Fibroblast of skin of right biceps (primary cell): Measurements from ENCODE around the gene GLT6D1.
"Not testable (repeated sequence)": the region's sequence is repeated elsewhere in the genome, so short reads cannot be mapped to it uniquely, and the experiment has no call there.

Experiments used
- DNase-seq: peaks from one replicate; pipeline ENCODE4 v3.0.0-alpha.2; 2013

Gene GLT6D1, protein sequence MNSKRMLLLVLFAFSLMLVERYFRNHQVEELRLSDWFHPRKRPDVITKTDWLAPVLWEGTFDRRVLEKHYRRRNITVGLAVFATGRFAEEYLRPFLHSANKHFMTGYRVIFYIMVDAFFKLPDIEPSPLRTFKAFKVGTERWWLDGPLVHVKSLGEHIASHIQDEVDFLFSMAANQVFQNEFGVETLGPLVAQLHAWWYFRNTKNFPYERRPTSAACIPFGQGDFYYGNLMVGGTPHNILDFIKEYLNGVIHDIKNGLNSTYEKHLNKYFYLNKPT

GRCh38 chr9:135639196-135639595 lies at the start of gene GLT6D1:
Gene GLT6D1, minus strand, starts transcription at chr9:135639540. Its CDS starts 353 bp downstream, at chr9:135639187.
- DNase-seq = no peak

DNA sequence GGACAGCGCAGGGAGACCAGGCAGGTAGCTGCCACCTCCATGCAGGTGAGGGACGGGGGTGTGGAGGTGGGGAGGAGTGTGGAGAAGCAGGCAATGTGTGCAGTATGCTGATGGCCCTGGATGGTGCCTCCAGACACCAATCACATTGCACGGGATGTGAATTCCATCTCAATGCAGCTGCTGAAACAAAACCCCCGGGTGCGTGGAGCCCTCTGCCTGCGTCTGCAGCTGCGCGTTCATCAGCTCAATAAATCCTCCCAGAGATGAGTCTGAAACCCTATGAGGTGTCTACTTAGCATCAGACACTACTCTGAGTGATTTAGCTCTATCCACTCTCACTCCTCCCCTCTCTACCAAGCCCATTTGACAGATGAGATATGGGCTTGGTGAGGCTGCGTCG lies 49.7 kb upstream of the GLT6D1 start:
- DNase-seq = no peak

- no peak for DNase-seq
These were observed 47.9 kb upstream of the GLT6D1 start for GRCh38 chr9:135687216-135687615.

DNA sequence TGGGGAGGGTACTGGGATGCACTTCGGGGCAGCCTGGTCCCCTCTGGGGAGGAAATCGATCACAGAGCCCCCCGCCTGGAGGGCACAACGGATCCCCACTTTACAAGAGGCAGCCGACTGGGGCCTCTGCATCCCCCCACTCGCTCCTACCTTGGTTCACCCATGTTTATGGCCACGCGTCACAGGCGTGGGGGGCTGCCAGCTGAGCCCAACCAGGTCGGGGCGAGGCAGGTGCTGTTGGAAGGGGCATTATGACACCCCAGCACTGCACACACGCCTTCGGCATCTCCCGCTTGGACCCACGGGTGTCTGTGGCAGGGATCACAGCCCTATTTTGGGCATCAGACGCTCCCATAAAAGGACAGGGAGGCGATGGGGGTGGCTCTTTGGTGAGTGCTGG lies 45.4 kb upstream of the GLT6D1 start:
- no peak for DNase-seq

DNA sequence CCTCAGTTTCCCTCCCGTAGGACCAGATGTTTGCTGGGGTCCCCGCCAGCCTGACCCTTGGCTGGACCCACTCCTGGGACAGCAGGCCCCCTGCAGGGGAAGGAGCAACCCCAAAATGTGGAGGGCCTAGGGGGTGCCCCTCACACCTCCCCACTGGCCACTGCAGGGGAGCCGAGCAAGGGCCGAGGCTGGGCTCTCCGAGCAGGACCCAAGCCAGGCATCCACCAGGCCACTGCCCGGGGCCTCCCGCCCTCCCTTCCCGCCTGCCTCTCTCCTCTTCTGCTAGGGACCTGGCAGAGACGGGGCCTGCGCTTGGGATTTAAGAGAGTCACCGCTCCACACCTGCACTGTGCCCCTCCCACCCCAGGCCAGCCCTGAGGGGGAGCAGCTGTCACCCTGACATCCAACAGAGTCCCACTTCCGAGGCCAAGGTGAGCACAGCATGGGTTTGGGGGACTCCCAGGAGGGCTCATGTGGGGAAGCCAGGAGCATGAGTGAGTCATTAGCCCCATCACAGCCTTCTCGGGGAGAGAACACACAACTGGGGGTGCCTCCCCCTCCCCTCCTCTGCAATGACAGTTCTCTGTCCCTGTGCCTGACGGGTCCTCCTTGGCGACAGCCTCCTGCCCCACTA lies 44.2 kb upstream of the GLT6D1 start:
- DNase-seq = no peak

- no peak for DNase-seq
These were observed 41.8 kb upstream of the GLT6D1 start for GRCh38 chr9:135681161-135681560.

DNA sequence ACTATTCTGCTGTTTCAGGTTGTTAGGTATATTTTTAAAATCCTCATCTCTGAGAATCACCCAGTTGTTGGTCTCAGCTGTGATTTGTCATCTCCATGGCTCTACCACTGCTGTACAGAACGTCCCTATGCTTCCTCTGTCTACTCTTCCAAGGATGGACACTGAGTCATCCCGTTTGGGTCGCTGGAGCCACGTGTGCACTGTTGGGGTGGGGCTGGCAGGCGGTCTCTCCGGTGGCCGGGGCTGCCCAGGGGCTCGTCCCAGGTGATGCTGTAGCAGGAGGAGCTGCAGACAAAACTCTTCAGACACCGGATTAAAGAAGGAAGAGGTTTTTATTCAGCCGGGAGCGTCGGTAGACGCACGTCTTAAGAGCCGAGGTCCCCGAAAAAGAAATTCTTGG lies 40.7 kb upstream of the GLT6D1 start:
- DNase-seq = no peak

DNA sequence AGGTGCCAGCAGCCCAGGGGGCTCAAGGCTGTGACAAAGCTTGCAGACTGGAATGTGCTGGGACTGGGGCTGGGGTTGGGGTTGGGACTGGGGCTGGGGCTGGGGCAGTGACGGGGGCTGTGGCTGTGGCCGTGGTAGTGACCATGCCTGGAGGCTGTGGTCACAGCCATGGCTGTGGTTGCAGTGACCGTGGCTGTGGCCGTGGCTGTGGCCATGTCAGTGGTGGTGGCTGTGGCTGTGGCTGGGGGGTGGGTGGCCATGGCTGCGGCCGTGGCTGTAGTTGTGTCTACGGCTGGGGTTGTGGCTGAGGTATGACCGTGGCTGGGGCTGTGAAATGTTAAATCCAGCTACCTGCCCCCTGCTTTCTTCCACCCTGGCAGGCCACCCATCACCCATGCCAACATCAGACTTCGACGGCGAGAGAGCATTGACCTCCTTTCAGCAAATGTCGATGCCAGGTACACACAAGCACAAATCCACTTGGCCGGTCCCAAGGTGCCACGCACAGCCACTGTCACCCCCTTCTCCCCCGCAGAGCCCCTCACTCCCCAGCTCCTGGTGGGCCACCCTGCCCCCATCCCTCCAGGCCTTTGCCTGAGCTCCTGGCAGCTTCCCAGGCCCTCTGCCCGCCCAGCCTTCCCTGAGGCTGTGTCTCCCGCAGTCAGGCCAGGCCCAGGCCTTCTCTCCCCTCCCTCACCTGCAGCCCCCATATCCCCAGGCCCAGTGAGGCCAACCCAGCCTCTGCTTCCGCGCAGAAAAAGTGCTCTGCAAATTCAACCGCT lies 39.1 kb upstream of the GLT6D1 start:
- DNase-seq = no peak

DNA sequence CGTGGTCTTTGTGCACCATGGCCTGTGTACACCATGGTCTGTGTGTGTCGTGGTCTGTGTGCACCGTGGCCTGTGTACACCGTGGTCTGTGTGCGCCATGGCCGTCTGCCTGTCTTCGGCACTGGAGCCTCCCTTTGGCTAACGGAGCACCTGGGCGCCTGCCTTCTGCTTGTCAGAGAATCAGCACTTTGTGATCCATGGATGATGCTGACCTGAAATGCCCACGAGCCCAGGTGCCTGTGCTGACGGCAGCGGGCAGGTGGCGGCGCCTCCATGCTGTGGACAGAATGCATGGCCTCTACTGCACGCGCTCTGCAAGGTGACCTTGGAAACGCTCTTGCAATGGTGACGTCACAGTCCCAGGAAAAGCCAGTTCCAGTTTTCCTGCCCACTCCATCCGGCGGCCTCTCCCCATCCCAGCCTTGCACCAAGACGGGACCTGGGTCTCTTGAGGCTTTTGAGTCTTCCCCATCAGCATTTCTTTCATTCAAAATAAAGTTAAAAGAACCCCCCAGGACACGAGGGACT lies 38.4 kb upstream of the GLT6D1 start:
- DNase-seq = no peak

DNA sequence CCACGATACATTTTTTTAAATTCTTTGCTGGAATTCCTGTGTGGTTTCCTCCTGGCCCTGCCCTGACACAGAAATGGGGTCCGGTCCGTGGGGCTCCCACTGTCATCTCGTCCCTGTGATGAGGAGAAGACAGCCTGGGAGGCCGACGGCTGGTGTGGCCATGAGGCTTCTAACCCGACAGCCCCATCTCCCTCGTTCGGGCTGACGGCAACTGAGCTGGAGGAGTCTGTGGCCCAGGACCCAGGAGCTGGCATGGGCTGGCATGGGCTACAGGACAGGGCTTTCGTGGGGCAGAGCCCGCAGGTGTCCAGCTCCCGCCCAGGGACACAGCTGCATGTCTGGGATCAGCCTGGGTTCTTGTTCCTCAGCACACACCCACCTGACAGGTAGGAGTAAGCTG lies 37.6 kb upstream of the GLT6D1 start:
- DNase-seq = no peak

DNA sequence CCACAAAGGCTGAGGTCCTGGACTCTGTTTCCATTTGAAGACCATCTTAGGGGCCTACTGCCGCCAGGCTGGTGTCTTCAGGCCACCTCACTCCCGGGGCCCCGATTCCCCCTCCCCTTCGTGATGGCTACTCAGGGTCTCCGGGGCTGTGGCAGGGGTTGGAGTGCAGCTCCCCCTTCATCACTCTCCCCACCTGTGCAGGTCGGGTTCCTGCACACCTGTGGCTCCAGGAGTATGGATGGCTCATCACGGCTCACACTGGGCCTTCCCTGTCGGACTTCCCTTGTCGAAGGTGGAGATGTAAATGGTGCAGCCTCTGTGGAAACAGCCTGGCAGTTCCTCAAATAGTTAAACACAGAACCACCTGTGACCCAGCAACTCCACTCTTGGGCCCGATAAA lies 35.6 kb upstream of the GLT6D1 start:
- DNase-seq = no peak

DNA sequence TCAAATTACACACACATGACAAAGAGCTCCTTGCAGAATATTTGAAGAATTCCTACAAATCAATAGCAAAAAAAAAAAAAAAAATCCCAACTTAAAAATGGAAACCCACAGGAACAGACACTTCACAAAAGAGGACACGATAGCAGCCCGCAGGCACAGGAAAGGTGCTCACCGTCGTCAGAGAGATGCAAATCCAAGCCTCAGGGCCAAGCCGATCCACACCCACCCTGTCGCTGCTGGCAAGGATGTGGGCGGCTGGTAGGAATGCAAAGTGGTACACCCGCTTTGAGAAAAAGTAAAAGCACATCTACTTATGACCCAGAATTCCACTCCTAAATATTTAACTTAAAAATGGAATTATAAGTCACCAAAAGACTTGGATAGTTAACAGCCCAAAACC lies 34.6 kb upstream of the GLT6D1 start:
- no peak for DNase-seq

GRCh38 chr9:135672786-135673185 lies 33.4 kb upstream of the GLT6D1 start:
- not testable (repeated sequence) for DNase-seq

DNA sequence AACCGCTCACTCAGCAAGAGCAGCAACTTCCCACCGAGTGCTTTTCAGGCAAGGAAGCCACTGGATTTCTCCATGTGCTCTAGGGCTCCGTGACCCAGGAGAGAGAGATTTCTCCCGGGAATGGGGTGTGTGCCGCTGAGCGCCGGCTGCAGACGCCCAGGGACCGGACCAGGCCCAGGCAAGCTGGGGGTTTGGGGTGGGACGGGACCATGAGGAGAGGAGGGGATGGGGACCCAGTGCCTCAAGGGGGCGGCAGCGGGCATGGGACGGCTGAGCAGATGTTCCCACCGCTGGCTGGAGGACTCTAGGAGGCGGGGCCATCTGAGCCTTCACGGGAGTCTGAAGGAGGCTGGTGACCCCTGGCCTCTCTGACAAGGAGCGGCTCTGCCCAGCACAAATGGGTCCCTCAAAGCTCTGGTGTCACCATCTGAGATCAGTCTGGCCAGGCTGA lies 32.3 kb upstream of the GLT6D1 start:
- no peak for DNase-seq

GRCh38 chr9:135670721-135671590 lies 31.6 kb upstream of the GLT6D1 start:
- DNase-seq = no peak

DNA sequence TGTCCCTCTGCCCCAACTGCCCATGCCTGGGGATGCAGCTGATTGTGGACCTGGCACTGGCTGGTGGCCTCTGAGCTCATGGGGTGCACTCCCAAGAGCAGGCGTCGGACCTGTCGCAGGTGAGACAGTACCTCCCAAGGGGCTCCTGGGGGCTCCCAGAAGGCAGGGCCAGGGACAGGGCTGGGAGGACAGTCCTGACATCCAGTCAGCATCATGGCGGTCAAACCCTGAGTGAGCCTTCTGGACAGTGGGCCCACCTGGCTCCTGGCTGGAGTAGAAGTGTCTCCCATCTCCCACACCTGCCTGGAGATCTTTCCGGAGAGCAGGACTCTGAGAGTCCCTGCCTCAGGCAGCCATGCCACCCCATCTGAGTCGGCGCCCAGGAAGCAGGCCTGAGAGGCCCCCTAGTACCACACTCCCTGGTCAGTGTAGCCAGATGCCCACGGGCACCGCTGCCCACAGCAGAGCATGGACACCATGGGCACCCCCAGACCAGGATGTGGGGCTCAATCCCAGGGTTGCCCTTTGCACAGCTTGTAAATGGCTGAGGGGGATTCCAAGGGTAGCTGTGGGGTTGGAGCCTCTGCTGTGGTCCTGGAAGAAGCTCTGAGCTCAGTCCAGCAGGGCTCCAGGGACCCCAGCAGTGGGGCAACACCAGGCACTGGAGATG lies 30.4 kb upstream of the GLT6D1 start:
- no peak for DNase-seq

DNA sequence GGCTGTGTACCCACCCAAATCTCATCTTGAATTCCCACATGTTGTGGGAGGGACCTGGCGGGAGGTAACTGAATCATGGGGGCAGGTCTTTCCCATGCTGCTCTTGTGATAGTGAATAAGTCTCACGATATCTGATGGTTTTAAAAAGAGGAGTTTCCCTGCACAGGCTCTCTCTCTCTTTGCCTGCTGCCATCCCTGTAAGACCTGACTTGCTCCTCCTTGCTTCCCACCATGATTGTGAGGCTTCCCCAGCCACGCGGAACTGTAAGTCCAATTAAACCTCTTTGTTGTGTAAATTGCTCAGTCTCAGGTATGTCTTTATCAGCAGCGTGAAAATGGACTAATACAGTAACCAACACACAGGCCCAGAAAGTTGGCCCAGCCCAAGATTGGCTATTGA lies 29.7 kb upstream of the GLT6D1 start:
- not testable (repeated sequence) for DNase-seq

DNA sequence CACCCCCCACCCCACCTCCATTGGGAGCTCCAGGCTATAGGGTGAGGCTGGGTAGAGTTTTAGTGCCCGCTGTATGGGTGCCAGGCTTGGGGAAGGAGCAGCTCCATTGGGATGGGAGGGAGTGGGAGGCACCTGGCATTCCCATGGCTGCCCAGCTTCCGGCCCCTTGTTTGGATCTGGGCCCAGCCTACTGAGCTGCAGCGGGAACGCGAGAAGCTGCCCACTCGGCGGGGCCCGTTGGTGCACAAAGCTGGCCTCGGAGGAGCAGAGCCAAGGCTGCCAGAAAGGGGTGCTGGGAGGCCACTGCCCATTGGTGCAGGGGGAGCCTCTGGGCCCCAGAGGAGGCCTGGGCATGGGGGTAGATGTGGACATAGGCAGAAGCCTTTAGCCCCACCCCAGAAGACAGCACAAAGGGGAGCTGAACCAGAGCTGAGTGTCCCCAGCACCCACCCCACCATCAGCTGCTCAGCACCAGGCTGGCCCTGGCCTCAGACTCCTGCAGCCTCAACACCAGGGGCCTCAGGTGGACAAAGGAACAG lies 28.2 kb upstream of the GLT6D1 start:
- no peak for DNase-seq

DNA sequence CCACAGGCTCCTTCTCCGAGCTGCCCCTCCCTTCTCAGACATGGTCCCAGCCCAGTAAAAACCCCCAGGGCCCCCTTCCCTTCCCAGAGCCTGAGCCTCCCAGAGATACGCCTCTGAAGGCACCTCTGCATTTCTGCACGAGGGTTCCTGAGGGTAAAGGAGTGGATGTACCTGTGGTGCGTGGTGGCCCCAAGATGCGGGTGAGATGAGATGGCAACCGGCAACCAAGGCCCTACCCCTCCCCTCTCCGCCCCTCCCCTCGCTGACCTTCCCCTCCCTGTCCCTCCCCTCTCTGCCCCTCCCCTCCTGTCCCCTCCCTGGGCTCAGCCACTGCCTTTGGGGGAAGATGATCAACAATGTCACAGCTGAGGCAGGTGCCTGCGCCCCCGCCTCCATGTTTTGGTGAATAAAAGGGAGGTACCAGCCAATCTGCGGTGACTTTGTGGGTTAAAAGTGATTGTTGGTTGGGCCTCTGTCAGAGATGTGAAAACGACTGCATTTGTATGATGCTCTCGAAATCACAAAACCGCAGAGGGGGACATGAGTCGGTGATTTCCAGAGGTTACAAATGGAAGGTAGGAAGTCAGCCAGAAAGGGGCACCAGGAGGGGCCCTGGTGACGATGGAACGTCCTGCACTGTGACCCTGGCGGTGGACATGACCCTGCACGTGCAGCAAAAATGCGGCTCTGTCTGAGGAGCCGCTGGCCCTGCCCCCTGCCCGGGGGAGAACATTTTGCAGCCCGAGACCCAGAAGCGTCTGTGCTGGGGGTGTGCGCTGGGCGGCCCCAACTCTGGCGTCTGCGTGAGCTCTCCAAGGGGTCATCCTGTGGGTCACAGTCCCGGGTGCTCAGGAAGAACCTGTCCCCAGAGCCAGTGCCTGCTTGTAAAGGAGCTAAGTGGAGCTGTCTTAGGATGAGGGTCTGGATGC lies 27.5 kb upstream of the GLT6D1 start:
- DNase-seq = no peak

- DNase-seq = no peak
These were observed 26.5 kb upstream of the GLT6D1 start for GRCh38 chr9:135665795-135666189.
